Neural cell (in vitro differentiated cells): ENCODE data around the gene LDB2.

Experiments
- POLR2AphosphoS5 ChIP-seq: IDR thresholded peaks from 2 replicates; pipeline ENCODE4 v1.6.1; 2012
- RAD21 ChIP-seq: fragments of 450-650 bp; conservative IDR thresholded peaks from 2 replicates; pipeline ENCODE4 v1.6.1; 2014; ENCODE audit warnings: antibody characterized with exemption, mild to moderate bottlenecking, moderate library complexity
- TAF1 ChIP-seq: IDR thresholded peaks from 2 replicates; pipeline ENCODE4 v1.6.1; 2012; ENCODE audit warnings: low read depth
- TF ChIP-seq, protein P1 (sequence below): fragments of 450-650 bp; IDR thresholded peaks from 2 replicates; pipeline ENCODE4 v1.5.1; 2014; ENCODE audit warnings: antibody characterized with exemption, mild to moderate bottlenecking, moderate library complexity; ENCODE audit not compliant: poor library complexity, severe bottlenecking
- TF ChIP-seq, protein P2 (sequence below): IDR thresholded peaks from 2 replicates; pipeline ENCODE4 v1.6.1; 2012; ENCODE audit warnings: borderline replicate concordance

DNA sequence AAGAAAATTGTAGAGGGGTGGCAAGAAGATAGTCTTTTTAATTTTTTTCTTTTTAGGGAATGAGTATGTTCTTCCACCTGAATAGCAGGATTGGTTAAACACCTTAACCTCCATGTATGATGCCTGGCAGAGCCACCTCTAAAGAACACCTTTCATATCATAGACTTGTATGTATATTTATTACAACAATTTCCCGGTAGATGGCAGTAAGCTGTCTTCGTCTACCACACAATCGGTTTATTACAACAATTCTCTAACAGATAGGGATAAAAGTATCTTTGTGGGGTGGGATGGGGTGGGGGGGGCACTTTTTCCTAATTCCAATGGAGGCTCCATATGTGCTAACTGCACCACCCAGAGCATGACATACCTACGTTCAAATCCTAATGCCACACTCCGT is 255.5 kb downstream of the LDB2 start:
- TF ChIP-seq RAD21: no peak
- TF ChIP-seq, protein P1, sequence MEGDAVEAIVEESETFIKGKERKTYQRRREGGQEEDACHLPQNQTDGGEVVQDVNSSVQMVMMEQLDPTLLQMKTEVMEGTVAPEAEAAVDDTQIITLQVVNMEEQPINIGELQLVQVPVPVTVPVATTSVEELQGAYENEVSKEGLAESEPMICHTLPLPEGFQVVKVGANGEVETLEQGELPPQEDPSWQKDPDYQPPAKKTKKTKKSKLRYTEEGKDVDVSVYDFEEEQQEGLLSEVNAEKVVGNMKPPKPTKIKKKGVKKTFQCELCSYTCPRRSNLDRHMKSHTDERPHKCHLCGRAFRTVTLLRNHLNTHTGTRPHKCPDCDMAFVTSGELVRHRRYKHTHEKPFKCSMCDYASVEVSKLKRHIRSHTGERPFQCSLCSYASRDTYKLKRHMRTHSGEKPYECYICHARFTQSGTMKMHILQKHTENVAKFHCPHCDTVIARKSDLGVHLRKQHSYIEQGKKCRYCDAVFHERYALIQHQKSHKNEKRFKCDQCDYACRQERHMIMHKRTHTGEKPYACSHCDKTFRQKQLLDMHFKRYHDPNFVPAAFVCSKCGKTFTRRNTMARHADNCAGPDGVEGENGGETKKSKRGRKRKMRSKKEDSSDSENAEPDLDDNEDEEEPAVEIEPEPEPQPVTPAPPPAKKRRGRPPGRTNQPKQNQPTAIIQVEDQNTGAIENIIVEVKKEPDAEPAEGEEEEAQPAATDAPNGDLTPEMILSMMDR: no peak
- TF ChIP-seq POLR2AphosphoS5: no peak
- TF ChIP-seq, protein P2, sequence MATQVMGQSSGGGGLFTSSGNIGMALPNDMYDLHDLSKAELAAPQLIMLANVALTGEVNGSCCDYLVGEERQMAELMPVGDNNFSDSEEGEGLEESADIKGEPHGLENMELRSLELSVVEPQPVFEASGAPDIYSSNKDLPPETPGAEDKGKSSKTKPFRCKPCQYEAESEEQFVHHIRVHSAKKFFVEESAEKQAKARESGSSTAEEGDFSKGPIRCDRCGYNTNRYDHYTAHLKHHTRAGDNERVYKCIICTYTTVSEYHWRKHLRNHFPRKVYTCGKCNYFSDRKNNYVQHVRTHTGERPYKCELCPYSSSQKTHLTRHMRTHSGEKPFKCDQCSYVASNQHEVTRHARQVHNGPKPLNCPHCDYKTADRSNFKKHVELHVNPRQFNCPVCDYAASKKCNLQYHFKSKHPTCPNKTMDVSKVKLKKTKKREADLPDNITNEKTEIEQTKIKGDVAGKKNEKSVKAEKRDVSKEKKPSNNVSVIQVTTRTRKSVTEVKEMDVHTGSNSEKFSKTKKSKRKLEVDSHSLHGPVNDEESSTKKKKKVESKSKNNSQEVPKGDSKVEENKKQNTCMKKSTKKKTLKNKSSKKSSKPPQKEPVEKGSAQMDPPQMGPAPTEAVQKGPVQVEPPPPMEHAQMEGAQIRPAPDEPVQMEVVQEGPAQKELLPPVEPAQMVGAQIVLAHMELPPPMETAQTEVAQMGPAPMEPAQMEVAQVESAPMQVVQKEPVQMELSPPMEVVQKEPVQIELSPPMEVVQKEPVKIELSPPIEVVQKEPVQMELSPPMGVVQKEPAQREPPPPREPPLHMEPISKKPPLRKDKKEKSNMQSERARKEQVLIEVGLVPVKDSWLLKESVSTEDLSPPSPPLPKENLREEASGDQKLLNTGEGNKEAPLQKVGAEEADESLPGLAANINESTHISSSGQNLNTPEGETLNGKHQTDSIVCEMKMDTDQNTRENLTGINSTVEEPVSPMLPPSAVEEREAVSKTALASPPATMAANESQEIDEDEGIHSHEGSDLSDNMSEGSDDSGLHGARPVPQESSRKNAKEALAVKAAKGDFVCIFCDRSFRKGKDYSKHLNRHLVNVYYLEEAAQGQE: no peak
- no peak for TF ChIP-seq TAF1
